Astrocyte (in vitro differentiated cells and primary cell): ENCODE results near the gene MRFAP1. TPM values are rescaled to one million over a fixed set of nuclear protein-coding genes. Genes with fewer than 3 reads are reported as not detected.
A peak's percentile ranks its signal among the peaks of the same experiment; 100 is the strongest.

Experiments
- DNase-seq: peaks from one replicate; pipeline ENCODE4 v3.0.0-alpha.2; 2010; ENCODE audit warnings: low read depth
- FAIRE-seq: peaks from 2 replicates; lab custom pipeline; 2011; peaks lifted over from hg19 to GRCh38; lab: Jason Lieb, UNC
- H2AFZ ChIP-seq: 2 replicates; pipeline ENCODE4 v1.6.0; 2012; ENCODE audit warnings: low read depth, low read length, inconsistent platforms
- H3K27ac ChIP-seq: 2 replicates; pipeline ENCODE4 v1.5.1; 2011; ENCODE audit warnings: low read depth, low read length, inconsistent platforms
- H3K27me3 ChIP-seq: 2 replicates; pipeline ENCODE4 v1.6.0; 2011; ENCODE audit warnings: low read length, inconsistent platforms; ENCODE audit not compliant: insufficient read depth
- H3K36me3 ChIP-seq: 2 replicates; pipeline ENCODE4 v1.5.1; 2011; ENCODE audit warnings: low read length, inconsistent platforms; ENCODE audit not compliant: insufficient read depth
- H3K4me1 ChIP-seq: 2 replicates; pipeline ENCODE4 v1.5.1; 2011; ENCODE audit warnings: low read length, inconsistent platforms; ENCODE audit not compliant: insufficient read depth
- H3K4me2 ChIP-seq: 2 replicates; pipeline ENCODE4 v1.6.0; 2012; ENCODE audit warnings: low read length, inconsistent platforms
- H3K4me3 ChIP-seq: 2 replicates; pipeline ENCODE4 v1.5.1; 2011; ENCODE audit warnings: low read depth, mild to moderate bottlenecking, low read length, inconsistent platforms; ENCODE audit not compliant: insufficient read depth
- H3K79me2 ChIP-seq: 2 replicates; pipeline ENCODE4 v1.6.0; 2012; ENCODE audit warnings: mild to moderate bottlenecking, low read length, inconsistent platforms; ENCODE audit not compliant: insufficient read depth
- H3K9ac ChIP-seq: 2 replicates; pipeline ENCODE4 v1.6.0; 2012; ENCODE audit warnings: mild to moderate bottlenecking, low read length, inconsistent platforms
- H3K9me3 ChIP-seq: 2 replicates; pipeline ENCODE4 v1.5.1; 2012; ENCODE audit warnings: low read depth, mild to moderate bottlenecking, low read length, inconsistent platforms; ENCODE audit not compliant: insufficient read depth
- H4K20me1 ChIP-seq: 2 replicates; pipeline ENCODE4 v1.6.0; 2012; ENCODE audit warnings: low read length, inconsistent platforms; ENCODE audit not compliant: insufficient read depth
- H3K27ac Mint-ChIP-seq: one replicate; pipeline ENCODE4 v1.8.0; 2021; ENCODE audit warnings: mild to moderate bottlenecking, mixed read lengths; ENCODE audit not compliant: unreplicated experiment
- H3K27me3 Mint-ChIP-seq: one replicate; pipeline ENCODE4 v1.8.0; 2021; ENCODE audit warnings: low read depth, mixed read lengths; ENCODE audit not compliant: unreplicated experiment
- H3K36me3 Mint-ChIP-seq: one replicate; pipeline ENCODE4 v1.8.0; 2021; ENCODE audit warnings: low read depth, mixed read lengths; ENCODE audit not compliant: unreplicated experiment
- H3K4me1 Mint-ChIP-seq: one replicate; pipeline ENCODE4 v1.8.0; 2021; ENCODE audit warnings: low read depth, mixed read lengths; ENCODE audit not compliant: unreplicated experiment
- H3K4me3 Mint-ChIP-seq: one replicate; pipeline ENCODE4 v1.8.0; 2021; ENCODE audit warnings: mild to moderate bottlenecking, moderate library complexity, mixed read lengths; ENCODE audit not compliant: unreplicated experiment
- H3K9me3 Mint-ChIP-seq: one replicate; pipeline ENCODE4 v1.8.0; 2021; ENCODE audit warnings: mild to moderate bottlenecking, mixed read lengths; ENCODE audit not compliant: unreplicated experiment
- EZH2 ChIP-seq: IDR thresholded peaks from 2 replicates; pipeline ENCODE4 v1.6.1; 2012; ENCODE audit warnings: mild to moderate bottlenecking, low read length, inconsistent platforms; ENCODE audit not compliant: insufficient read depth
- total RNA-seq: library from RNA; stranded (reverse); gene quantifications from 2 replicates; pipeline ENCODE4 v1.2.1, GENCODE V29; 2021
- TF ChIP-seq, protein P1 (sequence below): IDR thresholded peaks from 2 replicates; pipeline ENCODE4 v1.5.1; 2011; ENCODE audit warnings: low read depth, mild to moderate bottlenecking, inconsistent platforms, low read length, moderate library complexity; ENCODE audit not compliant: insufficient read depth

The MRFAP1 gene
- total RNA-seq, 1 donor from 2014 or later, result 278 TPM

DNA sequence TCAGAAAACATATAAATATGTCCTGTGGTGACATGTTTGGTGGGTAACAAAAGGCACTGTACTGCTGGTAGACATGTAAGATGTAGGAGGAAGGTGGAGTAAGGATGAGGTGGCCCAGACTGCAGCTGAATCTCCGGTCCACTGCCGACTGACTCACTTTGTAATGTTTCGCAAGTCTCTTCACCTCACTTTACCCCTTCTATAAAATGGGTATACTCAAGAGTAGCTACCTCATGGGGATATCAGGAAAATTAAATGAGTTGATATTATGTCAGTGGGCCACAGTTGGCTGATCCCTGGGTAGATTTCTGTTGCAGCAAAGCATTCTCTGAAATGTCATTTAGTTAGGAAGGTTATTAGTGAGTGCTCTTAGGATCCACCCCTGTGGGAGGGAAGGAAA is 22.1 kb downstream of the MRFAP1 start:
- peaks cover 36% of the 10 kb centered on the region for H3K27me3 Mint-ChIP-seq
- Histone ChIP-seq H2AFZ (no peak overlapping the region), H3K4me1 (peaks cover 4% of the 10 kb centered on the region), H3K36me3 (no peaks in the 10 kb centered on the region), H3K4me3 (no peak overlapping the region), H3K27me3 (peaks cover 37% of the 10 kb centered on the region), H4K20me1 (peaks cover 7% of the 10 kb centered on the region), H3K9ac (no peak overlapping the region), H3K9me3 (no peaks in the 10 kb centered on the region), H3K79me2 (no peaks in the 10 kb centered on the region), H3K27ac (no peak overlapping the region), H3K4me2 (no peak overlapping the region)
- DNase-seq (no peak), FAIRE-seq (no peak)
- no peaks in the 10 kb centered on the region for H3K9me3 Mint-ChIP-seq
- H3K4me3 Mint-ChIP-seq, result no peak overlapping the region
- TF ChIP-seq, protein P1, sequence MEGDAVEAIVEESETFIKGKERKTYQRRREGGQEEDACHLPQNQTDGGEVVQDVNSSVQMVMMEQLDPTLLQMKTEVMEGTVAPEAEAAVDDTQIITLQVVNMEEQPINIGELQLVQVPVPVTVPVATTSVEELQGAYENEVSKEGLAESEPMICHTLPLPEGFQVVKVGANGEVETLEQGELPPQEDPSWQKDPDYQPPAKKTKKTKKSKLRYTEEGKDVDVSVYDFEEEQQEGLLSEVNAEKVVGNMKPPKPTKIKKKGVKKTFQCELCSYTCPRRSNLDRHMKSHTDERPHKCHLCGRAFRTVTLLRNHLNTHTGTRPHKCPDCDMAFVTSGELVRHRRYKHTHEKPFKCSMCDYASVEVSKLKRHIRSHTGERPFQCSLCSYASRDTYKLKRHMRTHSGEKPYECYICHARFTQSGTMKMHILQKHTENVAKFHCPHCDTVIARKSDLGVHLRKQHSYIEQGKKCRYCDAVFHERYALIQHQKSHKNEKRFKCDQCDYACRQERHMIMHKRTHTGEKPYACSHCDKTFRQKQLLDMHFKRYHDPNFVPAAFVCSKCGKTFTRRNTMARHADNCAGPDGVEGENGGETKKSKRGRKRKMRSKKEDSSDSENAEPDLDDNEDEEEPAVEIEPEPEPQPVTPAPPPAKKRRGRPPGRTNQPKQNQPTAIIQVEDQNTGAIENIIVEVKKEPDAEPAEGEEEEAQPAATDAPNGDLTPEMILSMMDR, result no peak
- TF ChIP-seq EZH2, result no peak
- peaks cover 7% of the 10 kb centered on the region for H3K36me3 Mint-ChIP-seq
- no peaks in the 10 kb centered on the region for H3K4me1 Mint-ChIP-seq
- H3K27ac Mint-ChIP-seq, result no peak overlapping the region

DNA sequence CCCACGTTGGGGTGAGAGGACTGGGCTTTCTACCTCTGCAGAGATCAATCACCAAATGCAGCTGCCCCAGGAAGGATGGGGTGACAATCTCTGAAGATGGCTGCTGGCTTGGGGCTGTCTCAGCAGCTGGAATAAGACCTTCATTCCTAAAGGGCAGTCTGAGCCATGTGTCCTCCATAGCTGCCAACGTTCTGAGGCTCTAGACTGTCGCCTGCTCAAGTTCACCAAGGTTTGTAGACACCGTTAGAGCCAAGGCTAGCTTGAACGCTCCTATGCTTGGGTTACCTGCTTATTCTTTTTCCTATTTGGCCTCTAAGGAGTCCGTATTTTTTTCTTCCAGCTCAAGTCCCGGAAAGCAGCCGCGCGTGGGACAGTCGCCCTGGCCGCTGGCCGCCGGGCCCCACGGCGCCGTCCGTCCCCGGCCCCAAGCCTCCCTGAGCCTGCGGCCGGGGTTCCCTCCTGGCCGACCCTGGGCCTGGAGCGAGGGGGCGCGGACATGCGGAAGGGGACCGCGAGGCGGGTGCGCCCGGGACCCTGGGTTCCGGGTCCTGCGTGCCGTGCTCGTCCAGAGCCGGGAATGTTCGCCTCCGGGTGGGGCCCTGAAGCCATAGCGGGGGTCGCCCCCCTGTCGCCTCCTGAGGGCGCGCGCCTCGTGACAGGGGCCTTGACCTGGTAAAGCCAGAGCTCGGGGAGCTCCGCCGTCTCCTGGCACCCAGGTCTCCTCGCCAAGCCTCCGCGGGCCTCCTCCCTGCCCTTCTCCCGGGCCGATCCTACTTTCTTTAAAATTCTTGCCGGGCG is 23.3 kb downstream of the MRFAP1 start:
- peaks cover 7% of the 10 kb centered on the region for H4K20me1 ChIP-seq
- H3K79me2 ChIP-seq, result no peaks in the 10 kb centered on the region
- H3K9me3 ChIP-seq, result no peaks in the 10 kb centered on the region
- peak; percentile 87 for TF ChIP-seq EZH2
- TF ChIP-seq, protein P1, result no peak
- Mint-ChIP-seq H3K27ac (no peak overlapping the region), H3K4me3 (no peak overlapping the region), H3K4me1 (no peaks in the 10 kb centered on the region), H3K36me3 (peaks cover 4% of the 10 kb centered on the region), H3K9me3 (no peaks in the 10 kb centered on the region), H3K27me3 (peaks cover 33% of the 10 kb centered on the region)
- H3K4me3 ChIP-seq, result no peak overlapping the region
- no peak overlapping the region for H3K27ac ChIP-seq
- H2AFZ ChIP-seq, result no peak overlapping the region
- DNase-seq (no peak), FAIRE-seq (no peak)
- peak overlapping the region; percentile 30 for H3K4me2 ChIP-seq
- H3K4me1 ChIP-seq, result peaks cover 7% of the 10 kb centered on the region
- H3K36me3 ChIP-seq, result no peaks in the 10 kb centered on the region
- peaks cover 37% of the 10 kb centered on the region for H3K27me3 ChIP-seq
- H3K9ac ChIP-seq, result no peak overlapping the region

DNA sequence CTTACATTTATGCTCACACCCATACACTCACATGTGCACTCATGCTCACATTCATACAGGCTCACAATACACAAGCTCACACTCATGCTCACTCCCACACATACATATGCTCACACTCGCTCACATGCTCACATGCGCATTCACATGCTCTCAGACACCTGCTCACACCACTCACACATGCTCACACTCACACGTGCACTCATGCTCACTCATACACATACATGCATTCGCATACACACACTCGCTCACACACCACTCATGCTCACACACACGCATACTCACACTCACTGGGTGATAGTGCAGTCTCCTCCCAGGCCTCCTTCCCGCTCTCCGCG is 24.8 kb downstream of the MRFAP1 start:
- no peak overlapping the region for H3K9ac ChIP-seq
- H3K27ac Mint-ChIP-seq, result no peak overlapping the region
- no peak overlapping the region for H3K27ac ChIP-seq
- TF ChIP-seq, protein P1, result no peak
- no peak for TF ChIP-seq EZH2
- no peaks in the 10 kb centered on the region for H3K9me3 ChIP-seq
- H3K36me3 Mint-ChIP-seq, result no peaks in the 10 kb centered on the region
- no peak overlapping the region for H3K4me3 ChIP-seq
- FAIRE-seq (no peak), DNase-seq (no peak)
- no peaks in the 10 kb centered on the region for H3K36me3 ChIP-seq
- no peaks in the 10 kb centered on the region for H3K4me1 Mint-ChIP-seq
- H2AFZ ChIP-seq, result no peak overlapping the region
- no peak overlapping the region for H3K4me2 ChIP-seq
- no peaks in the 10 kb centered on the region for H3K79me2 ChIP-seq
- peaks cover 7% of the 10 kb centered on the region for H4K20me1 ChIP-seq
- peaks cover 26% of the 10 kb centered on the region for H3K27me3 Mint-ChIP-seq
- peaks cover 12% of the 10 kb centered on the region for H3K4me1 ChIP-seq
- H3K4me3 Mint-ChIP-seq, result no peak overlapping the region
- H3K27me3 ChIP-seq, result peaks cover 37% of the 10 kb centered on the region
- no peaks in the 10 kb centered on the region for H3K9me3 Mint-ChIP-seq
